Stimulated activated CD8-positive, alpha-beta memory T cell treated with anti-CD3 and anti-CD28 coated beads, Interleukin-7, amount 100 ng/mL, for 48 hours (primary cell): ENCODE results near the gene ANKRD53.

ENCODE experiments used
- DNase-seq, 2 donors: peaks; one replicate each; pipeline ENCODE4 v3.0.0-alpha.2; 2020; ENCODE audit warnings: low read depth in 1 of 2; ENCODE audit errors: extremely low read depth in 1 of 2

The ANKRD53 gene

GRCh38 chr2:70943205-70943871 lies 35.1 kb upstream of the ANKRD53 start:
- no peak for DNase-seq

- DNase-seq: no peak
Measured at GRCh38 chr2:70944111-70944690, 34.2 kb upstream of the ANKRD53 start.

GRCh38 chr2:70946832-70947442 lies 31.5 kb upstream of the ANKRD53 start:
- no peak for DNase-seq

GRCh38 chr2:70947556-70948184 lies 30.8 kb upstream of the ANKRD53 start:
- DNase-seq: no peak

- peak; percentile 43 to 45 for DNase-seq
Measured at GRCh38 chr2:70948337-70949003, 30.0 kb upstream of the ANKRD53 start.

- DNase-seq: no peak
Measured at GRCh38 chr2:70949086-70949485, 29.3 kb upstream of the ANKRD53 start.

GRCh38 chr2:70954886-70955285 lies 23.5 kb upstream of the ANKRD53 start:
- no peak for DNase-seq

- DNase-seq: no peak
Measured at GRCh38 chr2:70956141-70956540, 22.3 kb upstream of the ANKRD53 start.

- no peak for DNase-seq
Measured at GRCh38 chr2:70957798-70958197, 20.6 kb upstream of the ANKRD53 start.

- no peak for DNase-seq
Measured at GRCh38 chr2:70958759-70959158, 19.7 kb upstream of the ANKRD53 start.

GRCh38 chr2:70959271-70959761 lies 19.1 kb upstream of the ANKRD53 start:
- DNase-seq: no peak

- no peak for DNase-seq
Measured at GRCh38 chr2:70959851-70960832, 18.3 kb upstream of the ANKRD53 start.

- DNase-seq: no peak
Measured at GRCh38 chr2:70960833-70961647, 17.4 kb upstream of the ANKRD53 start.

GRCh38 chr2:70961648-70961994 lies 16.8 kb upstream of the ANKRD53 start:
- no peak for DNase-seq

GRCh38 chr2:70962211-70962884 lies 16.1 kb upstream of the ANKRD53 start:
- DNase-seq: no peak

GRCh38 chr2:70962885-70963878 lies 15.2 kb upstream of the ANKRD53 start:
- DNase-seq: no peak

- DNase-seq: no peak
Measured at GRCh38 chr2:70964133-70964532, 14.3 kb upstream of the ANKRD53 start.
